ENCODE data around the gene SAA4.

- TF ChIP-seq POLR2AphosphoS5 (IDR thresholded peaks at IDR 0.05; ENCODE audit: low read length) (no peak), BHLHE40 (IDR thresholded peaks at IDR 0.05; ENCODE audit: borderline replicate concordance in 1 of 2, low read depth in 2 of 2, low read length in 1 of 2) (no peak)
These were observed 43.6 kb downstream of the SAA4 start for GRCh38 chr11:18193010-18193409.

Data from GM12878 (cell line).